Measurements from ENCODE around the gene ALG2.

ALG2 gene

DNA sequence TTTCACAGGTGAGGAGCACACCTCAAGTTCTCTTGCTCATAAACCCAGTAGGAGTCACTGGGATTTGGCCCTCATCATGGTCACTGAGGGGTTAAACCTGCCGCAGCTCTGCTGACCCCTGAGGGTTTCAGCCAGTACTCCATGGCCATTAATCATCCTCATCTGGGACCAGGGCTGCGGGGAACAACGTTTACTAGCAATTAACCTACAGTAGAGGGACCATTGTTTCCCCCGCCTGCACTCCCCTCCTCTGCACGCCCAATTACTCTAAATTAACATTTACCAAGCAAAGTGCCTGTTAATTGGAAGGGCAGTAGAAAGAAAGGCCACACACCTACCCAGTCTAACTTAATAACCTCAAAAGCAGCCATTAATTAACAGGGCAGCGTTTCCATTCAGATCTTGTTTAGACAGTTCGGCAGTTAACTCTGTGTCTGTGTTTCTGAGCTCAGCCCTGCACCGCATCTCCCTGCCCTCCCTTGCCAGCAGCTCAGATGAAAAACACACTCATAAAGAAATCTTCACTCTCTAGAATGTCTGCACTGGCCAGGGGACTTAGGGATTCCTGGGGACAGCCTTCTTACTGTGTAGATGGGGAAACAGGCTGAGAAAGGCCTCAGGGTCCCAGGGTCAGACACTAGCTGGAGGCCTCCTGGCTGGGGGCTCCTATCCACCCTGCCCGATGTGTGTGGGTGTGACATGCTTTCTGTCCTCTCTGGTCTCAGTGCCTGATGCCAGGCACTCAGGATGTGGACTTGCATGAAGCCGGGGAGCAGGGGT lies 51.6 kb downstream of the ALG2 start:
- peak; percentile 100 for DNase-seq

GRCh38 chr9:99169086-99169485 lies 52.7 kb downstream of the ALG2 start:
- peak; percentile 62 for DNase-seq

DNA sequence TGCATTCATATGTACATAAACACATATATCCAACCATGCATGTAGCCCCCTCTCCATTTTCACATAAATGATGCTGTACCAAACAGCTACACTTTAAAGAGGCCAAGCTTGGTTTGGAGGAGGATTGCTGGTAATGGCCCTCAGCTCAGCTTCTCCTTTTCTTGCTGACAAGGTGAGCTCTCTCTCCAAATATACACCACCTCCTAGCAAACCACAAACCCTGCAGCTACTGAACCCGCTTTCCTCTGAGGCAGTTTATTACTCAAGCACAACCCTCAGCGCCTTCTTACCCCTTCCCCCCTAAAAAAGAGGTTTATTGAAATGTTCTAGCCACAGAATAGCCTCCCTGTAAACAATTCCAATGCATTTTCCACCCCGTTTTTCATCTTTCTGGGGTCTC lies 54.0 kb downstream of the ALG2 start:
- DNase-seq: no peak

GRCh38 chr9:99167119-99167518 lies 54.6 kb downstream of the ALG2 start:
- peak; percentile 28 for DNase-seq
